Measurements from ENCODE around the gene SPPL3. TPM values are rescaled to one million over a fixed set of nuclear protein-coding genes. Genes with fewer than 3 reads are reported as not detected.

The SPPL3 gene
- total RNA-seq, 1 donor from 2014 or later = 56.8 TPM

- Mint-ChIP-seq H3K36me3 (ENCODE audit: low read depth) (peaks cover 14% of the 10 kb centered on the region), H3K4me3 (no peak overlapping the region), H3K27ac (ENCODE audit: unreplicated experiment) (peak overlapping the region; percentile 70), H3K9me3 (no peaks in the 10 kb centered on the region), H3K27me3 (ENCODE audit: low read depth) (no peaks in the 10 kb centered on the region), H3K4me1 (peaks cover 14% of the 10 kb centered on the region)
- no peak for DNase-seq (ENCODE audit: low read depth, low spot score)
- no peak for TF ChIP-seq CTCF (conservative IDR thresholded peaks at IDR 0.05)
Measured at GRCh38 chr12:120763250-120763649, 140.9 kb downstream of the SPPL3 start.

- H3K36me3 Mint-ChIP-seq (ENCODE audit: low read depth) = peaks cover 6% of the 10 kb centered on the region
- no peaks in the 10 kb centered on the region for H3K27me3 Mint-ChIP-seq (ENCODE audit: low read depth)
- peaks cover 14% of the 10 kb centered on the region for H3K4me1 Mint-ChIP-seq
- no peak overlapping the region for H3K4me3 Mint-ChIP-seq
- peak overlapping the region; percentile 22 for H3K27ac Mint-ChIP-seq (ENCODE audit: unreplicated experiment)
- no peak for TF ChIP-seq CTCF (conservative IDR thresholded peaks at IDR 0.05)
- H3K9me3 Mint-ChIP-seq = no peaks in the 10 kb centered on the region
- DNase-seq (ENCODE audit: low read depth, low spot score) = no peak
Measured at GRCh38 chr12:120762086-120762485, 142.1 kb downstream of the SPPL3 start.

GRCh38 chr12:120761519-120761934, 142.6 kb downstream of the SPPL3 start:
- Mint-ChIP-seq H3K36me3 (ENCODE audit: low read depth) (peaks cover 6% of the 10 kb centered on the region), H3K4me3 (no peak overlapping the region), H3K27me3 (ENCODE audit: low read depth) (no peaks in the 10 kb centered on the region), H3K27ac (ENCODE audit: unreplicated experiment) (peak overlapping the region; percentile 93), H3K4me1 (peaks cover 14% of the 10 kb centered on the region), H3K9me3 (no peaks in the 10 kb centered on the region)
- DNase-seq (ENCODE audit: low read depth, low spot score) = no peak
- no peak for TF ChIP-seq CTCF (conservative IDR thresholded peaks at IDR 0.05)

- Mint-ChIP-seq H3K4me3 (peak overlapping the region; percentile 47), H3K27ac (ENCODE audit: unreplicated experiment) (peak overlapping the region; percentile 93), H3K9me3 (no peaks in the 10 kb centered on the region), H3K27me3 (ENCODE audit: low read depth) (no peaks in the 10 kb centered on the region), H3K36me3 (ENCODE audit: low read depth) (peaks cover 6% of the 10 kb centered on the region), H3K4me1 (peaks cover 14% of the 10 kb centered on the region)
- no peak for DNase-seq (ENCODE audit: low read depth, low spot score)
- TF ChIP-seq CTCF (conservative IDR thresholded peaks at IDR 0.05) = no peak
Measured at GRCh38 chr12:120760349-120761254, 143.6 kb downstream of the SPPL3 start.

- Mint-ChIP-seq H3K4me1 (peaks cover 14% of the 10 kb centered on the region), H3K4me3 (no peak overlapping the region), H3K27me3 (ENCODE audit: low read depth) (no peaks in the 10 kb centered on the region), H3K27ac (ENCODE audit: unreplicated experiment) (no peak overlapping the region), H3K9me3 (peaks cover 4% of the 10 kb centered on the region), H3K36me3 (ENCODE audit: low read depth) (peaks cover 6% of the 10 kb centered on the region)
- DNase-seq (ENCODE audit: low read depth, low spot score) = no peak
- no peak for TF ChIP-seq CTCF (conservative IDR thresholded peaks at IDR 0.05)
Measured at GRCh38 chr12:120759591-120760348, 144.4 kb downstream of the SPPL3 start.

Measured in neural crest cell (in vitro differentiated cells).